Stimulated activated CD4-positive, alpha-beta T cell treated with anti-CD3 and anti-CD28 coated beads, Interleukin-2, amount 100 ng/mL, for 48 hours (primary cell): ENCODE measurements around the gene ACTG1.

Experiments used
- DNase-seq, 2 donors: peaks; one replicate each; pipeline ENCODE4 v3.0.0-alpha.2; 2020

ACTG1 gene

GRCh38 chr17:81515530-81516041, 3.0 kb upstream of the ACTG1 start:
- DNase-seq = no peak

DNA sequence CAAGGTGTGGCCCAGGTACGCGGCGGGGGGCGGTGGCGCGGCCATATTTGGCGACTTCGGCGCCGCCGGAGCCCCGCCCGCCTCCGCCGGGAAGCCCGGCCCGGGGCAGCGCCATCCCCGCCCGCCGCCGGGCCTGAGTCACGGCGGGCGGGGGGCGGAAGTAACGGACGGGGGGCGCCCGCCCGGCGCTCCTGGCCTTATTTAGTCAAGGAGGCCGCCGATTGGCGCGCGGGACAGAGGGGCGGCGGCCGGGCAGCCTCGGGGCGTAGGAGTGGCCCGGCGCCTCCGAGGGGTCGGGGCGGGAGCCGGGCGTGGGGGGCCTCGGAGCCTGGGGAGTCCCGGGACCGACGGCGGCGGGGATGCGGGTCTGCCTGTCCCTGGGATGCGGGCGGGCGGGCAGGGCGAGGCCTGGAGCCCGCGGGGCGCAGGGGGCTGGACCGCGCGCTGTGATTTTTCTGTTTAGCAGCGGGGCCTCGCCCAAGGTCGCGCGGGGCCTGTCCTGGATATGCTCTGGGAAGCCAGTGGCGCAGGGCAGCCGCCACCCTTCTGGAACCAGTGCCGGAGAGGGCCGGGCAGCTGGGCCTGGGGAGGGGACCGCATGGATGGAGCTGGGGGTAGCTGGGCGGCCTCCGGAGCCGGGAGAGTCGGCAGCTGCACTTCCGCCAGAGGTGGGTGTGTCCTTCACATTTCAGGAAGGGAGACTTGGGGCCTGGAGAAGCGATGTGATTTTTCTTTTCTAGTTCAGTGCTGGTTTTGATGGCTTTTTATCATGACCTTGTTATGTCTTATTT, 2.3 kb upstream of the ACTG1 start:
- peak; percentile 64 to 68 for DNase-seq

- DNase-seq = no peak
These were observed 1.8 kb upstream of the ACTG1 start for GRCh38 chr17:81514489-81514738.

DNA sequence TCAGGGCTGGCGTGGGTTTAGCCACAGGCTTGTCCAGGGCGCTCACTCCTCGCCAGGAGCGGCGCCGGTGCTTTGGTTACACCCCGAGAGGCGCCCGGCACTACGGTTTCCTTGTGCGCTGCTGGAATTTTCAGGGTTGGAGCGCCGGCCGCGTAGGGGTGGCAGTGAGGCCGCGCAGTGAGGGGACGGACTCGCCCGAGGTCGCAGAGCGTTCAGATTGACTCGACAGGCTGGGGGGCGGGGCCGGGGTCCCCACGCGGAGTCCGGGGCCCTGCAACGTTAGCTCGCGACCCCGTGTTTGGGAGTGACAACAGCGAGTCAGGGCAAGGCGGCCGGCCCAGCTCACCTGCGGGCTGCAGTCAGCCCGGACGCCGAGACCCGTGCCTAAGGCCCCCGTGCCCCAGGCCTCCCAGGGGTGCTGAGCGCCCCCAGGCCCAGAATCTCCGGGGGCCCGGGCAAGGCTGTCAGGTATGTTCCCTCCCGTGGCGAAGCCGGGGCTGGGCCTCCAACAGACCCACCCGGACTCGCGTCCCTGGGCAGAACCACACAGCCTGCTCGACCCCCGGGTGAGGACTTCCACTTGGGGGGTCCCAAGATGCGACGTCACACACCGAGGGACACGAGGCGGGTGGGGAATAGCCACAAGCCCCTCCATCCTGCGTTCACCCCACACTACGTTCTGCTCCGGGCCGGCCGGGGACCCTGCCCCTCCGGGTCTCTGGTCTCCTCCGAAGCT, 1.3 kb upstream of the ACTG1 start:
- DNase-seq = no peak

DNA sequence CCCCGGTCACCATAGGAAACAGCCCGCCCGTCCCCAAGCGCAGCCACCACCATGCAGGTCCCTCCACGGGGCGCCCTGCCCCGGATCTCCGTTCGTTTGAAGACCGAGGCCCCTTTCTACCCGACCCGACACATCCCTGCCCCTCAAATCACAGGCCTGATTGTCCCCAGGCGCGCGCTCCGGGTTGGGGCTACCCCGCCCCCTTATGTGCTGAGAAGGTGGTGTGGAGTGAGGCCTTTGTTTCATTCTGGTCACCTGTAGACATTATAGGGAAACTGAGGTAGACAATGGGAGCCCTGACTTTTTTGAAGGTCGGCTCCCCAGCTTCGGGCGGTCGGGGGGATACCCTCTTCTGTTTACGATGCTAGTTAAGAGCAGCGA, 763 bp upstream of the ACTG1 start:
- DNase-seq = peak; percentile 53 to 63

DNA sequence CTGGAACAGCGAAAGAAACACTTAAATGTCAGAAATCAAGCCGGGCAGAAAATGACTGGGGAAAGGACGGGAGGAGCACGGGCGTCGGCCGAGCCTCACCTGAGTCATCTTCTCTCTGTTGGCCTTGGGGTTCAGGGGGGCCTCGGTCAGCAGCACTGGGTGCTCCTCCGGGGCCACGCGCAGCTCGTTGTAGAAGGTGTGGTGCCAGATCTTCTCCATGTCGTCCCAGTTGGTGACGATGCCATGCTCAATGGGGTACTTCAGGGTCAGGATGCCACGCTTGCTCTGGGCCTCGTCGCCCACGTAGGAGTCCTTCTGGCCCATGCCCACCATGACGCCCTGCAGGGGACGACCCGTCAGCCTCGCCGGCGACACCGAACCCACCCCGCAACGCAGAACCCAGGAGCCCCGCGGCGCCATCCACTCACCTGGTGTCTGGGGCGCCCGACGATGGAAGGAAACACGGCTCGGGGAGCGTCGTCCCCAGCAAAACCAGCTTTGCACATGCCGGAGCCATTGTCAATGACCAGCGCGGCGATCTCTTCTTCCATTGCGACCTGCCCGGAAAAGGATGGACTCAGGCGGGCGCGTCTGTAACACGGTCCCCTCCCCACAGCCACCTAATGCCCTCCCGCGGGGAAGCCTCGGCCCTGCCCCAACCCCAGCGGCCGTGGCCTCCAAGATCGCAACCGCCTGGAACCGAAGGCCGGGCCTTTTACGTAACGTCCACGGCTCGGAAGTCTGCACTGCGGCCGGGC, 616 bp downstream of the ACTG1 start:
- peak in 1 of 2 donors; percentile 23 for DNase-seq

GRCh38 chr17:81511554-81511803, 1.1 kb downstream of the ACTG1 start:
- no peak for DNase-seq

DNA sequence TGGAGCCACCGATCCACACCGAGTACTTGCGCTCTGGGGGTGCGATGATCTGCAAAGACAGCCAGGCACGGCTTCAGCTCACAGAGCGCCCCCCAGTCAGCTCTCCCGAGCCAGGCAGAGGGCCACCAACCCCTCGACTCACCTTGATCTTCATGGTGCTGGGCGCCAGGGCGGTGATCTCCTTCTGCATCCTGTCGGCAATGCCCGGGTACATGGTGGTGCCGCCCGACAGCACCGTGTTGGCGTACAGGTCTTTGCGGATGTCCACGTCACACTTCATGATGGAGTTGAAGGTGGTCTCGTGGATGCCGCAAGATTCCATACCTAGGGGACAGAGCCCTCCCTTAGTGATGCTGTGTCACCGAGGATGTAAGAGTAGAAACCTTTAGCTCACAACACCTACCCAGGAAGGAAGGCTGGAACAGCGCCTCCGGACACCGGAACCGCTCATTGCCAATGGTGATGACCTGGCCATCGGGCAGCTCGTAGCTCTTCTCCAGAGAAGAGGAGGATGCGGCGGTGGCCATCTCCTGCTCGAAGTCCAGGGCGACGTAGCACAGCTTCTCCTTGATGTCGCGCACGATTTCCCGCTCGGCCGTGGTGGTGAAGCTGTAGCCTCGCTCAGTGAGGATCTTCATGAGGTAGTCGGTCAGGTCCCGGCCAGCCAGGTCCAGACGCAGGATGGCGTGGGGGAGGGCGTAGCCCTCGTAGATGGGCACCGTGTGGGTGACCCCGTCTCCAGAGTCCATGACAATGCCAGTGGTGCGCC, 1.6 kb downstream of the ACTG1 start:
- DNase-seq = no peak

DNA sequence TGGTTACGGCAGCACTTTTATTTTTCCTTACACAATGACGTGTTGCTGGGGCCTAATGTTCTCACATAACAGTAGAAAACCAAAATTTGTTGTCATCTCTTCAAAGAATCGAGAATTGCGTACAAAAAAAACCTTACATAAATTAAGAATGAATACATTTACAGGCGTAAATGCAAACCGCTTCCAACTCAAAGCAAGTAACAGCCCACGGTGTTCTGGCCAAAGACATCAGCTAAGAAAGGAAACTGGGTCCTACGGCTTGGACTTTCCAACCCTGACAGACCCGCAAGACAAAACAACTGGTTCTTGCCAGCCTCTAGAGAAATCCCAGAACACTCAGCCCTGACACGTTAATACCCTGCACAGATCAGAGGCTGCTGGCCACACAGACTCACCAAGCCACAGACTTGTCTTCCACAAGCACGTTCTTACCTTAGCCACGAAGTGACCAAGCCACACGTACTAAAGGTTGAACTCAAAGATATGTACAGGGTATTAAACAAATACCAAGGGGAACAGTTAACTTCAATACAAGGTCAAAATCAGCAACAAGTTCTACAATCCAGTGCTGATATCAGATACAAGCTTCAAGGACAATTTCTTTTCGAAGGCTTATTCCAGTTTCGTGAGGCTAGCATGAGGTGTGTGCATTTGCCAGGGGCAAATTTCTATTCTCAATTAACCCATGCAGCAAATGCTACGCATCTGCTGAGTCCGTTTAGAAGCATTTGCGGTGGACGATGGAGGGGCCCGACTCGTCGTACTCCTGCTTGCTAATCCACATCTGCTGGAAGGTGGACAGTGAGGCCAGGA, 2.4 kb downstream of the ACTG1 start:
- DNase-seq = no peak

- DNase-seq = peak in 1 of 2 donors; percentile 28
These were observed 3.2 kb downstream of the ACTG1 start for GRCh38 chr17:81509207-81509971.

GRCh38 chr17:81508639-81509206, 3.9 kb downstream of the ACTG1 start:
- DNase-seq = no peak

- no peak for DNase-seq
These were observed 9.0 kb downstream of the ACTG1 start for GRCh38 chr17:81503619-81504018.

- DNase-seq = no peak
These were observed 10.1 kb downstream of the ACTG1 start for GRCh38 chr17:81502471-81503017.

GRCh38 chr17:81500047-81500446, 12.6 kb downstream of the ACTG1 start:
- no peak for DNase-seq

GRCh38 chr17:81499601-81499970, 13.0 kb downstream of the ACTG1 start:
- DNase-seq = no peak

- no peak for DNase-seq
These were observed 13.5 kb downstream of the ACTG1 start for GRCh38 chr17:81498953-81499600.

DNA sequence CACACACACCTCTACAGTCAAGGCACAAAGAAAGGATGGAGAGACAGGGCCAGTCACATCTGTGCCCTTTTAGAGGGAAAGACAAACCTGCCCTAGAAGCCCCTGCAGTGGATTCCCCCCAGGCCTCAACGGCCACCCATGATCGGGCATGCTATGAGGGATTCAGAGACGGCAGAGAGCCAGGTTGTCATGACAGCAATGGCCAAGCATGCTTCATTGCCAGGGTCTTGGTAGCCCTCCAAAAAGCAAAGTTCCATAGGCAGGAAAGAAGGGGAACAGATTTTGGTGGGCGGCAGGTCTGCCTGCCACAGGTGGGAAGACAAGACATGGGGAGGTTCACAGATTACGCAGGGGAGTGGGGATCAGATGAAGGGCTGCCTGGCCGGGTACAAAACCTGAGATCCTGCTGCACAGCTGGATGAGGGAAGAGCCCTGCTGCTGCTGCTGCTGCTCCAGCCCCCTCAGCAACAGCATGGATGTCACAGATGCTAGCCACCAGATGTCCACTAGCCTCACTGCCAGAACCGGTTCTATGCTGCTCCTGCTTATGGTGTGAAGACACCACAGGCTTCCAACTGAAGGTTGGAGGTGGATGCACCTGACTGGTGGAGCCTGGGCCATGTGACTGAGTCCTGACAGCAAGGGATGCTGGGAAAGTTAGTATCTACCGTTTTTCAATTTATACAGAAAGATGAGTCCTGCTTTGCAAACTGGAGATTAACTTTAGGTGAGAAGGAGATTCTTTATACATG, 17.8 kb downstream of the ACTG1 start:
- no peak for DNase-seq

DNA sequence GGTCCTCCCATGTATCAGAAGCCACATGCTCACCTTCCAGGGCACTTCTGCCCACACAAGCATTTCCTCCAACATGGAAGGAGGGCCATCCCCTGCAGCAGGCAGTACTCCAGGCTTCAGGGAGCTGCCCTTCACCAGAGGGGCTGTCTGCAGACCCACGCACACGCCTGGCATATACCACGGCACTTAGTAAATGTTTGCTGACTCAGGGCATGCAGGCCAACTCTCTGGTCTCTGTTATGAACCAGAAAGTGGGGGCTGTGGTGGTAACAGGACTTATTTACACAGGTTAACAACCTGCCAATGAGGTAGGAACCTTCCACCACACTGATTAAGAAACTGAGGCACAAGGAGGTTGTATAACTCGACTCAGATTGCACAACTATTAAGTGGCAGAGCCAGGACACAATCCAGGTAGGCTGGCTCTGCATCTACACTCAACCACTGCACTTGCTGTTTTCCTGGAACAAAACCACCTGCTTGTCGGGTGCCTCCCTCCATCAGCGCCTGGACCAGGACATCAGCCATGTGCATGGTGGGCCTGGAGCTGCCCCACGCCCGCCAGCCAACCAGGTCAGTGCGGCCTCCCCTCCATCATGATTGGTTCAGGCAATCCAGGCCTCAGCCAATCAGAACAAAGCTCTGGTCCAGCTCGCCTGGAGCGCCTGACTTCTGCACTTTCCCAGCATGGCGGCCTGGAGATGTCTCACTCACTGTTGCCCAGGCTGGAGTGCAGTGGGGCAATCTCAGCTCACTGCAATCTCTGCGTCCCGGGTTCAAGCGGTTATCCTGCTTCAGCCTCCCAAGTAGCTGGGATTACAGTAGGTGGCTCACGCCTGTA, 19.2 kb downstream of the ACTG1 start:
- DNase-seq = no peak

GRCh38 chr17:81492706-81493105, 19.9 kb downstream of the ACTG1 start:
- DNase-seq = no peak
